Loucy (cell line): ENCODE results near the gene UBE2G1.

Source experiments
- H2AFZ ChIP-seq: fragments of 200-600 bp; sonication (generic); 2 replicates; pipeline ENCODE4 v1.6.0; 2016; ENCODE audit warnings: antibody characterized with exemption, mild to moderate bottlenecking, low read length, moderate library complexity
- H3F3A ChIP-seq: fragments of 200-600 bp; 2 replicates; pipeline ENCODE4 v1.6.0; 2016; ENCODE audit warnings: antibody characterized with exemption, low read depth, mild to moderate bottlenecking
- H3K27me3 ChIP-seq: fragments of 200-600 bp; sonication (generic); 2 replicates; pipeline ENCODE4 v1.6.1; 2014; ENCODE audit warnings: low read length, mild to moderate bottlenecking; ENCODE audit not compliant: insufficient read depth, poor library complexity, severe bottlenecking
- H3K36me3 ChIP-seq: fragments of 200-600 bp; sonication (generic); 2 replicates; pipeline ENCODE4 v1.6.1; 2016; ENCODE audit warnings: low read length; ENCODE audit not compliant: insufficient read depth
- H3K4me1 ChIP-seq: fragments of 200-600 bp; sonication (generic); 2 replicates; pipeline ENCODE4 v1.5.1; 2014; ENCODE audit warnings: low read length, mild to moderate bottlenecking; ENCODE audit not compliant: insufficient read depth, poor library complexity, severe bottlenecking
- H3K4me2 ChIP-seq: fragments of 200-600 bp; sonication (generic); 2 replicates; pipeline ENCODE4 v1.6.0; 2014; ENCODE audit warnings: antibody characterized with exemption, low read length, low read depth, mild to moderate bottlenecking; ENCODE audit not compliant: poor library complexity, severe bottlenecking
- H3K4me3 ChIP-seq: fragments of 200-600 bp; sonication (generic); 2 replicates; pipeline ENCODE4 v1.5.1; 2014; ENCODE audit warnings: low read length, mild to moderate bottlenecking, mixed read lengths; ENCODE audit not compliant: poor library complexity, severe bottlenecking
- H3K79me2 ChIP-seq: fragments of 200-600 bp; sonication (generic); 2 replicates; pipeline ENCODE4 v1.6.1; 2014; ENCODE audit warnings: low read length; ENCODE audit not compliant: insufficient read depth
- H3K9ac ChIP-seq: fragments of 200-600 bp; sonication (generic); 2 replicates; pipeline ENCODE4 v1.6.0; 2014; ENCODE audit warnings: mild to moderate bottlenecking, low read depth, low read length, moderate library complexity; ENCODE audit not compliant: poor library complexity, severe bottlenecking
- H3K9me2 ChIP-seq: fragments of 200-600 bp; sonication (generic); replicated peaks from 2 replicates; pipeline ENCODE4 v1.6.1; 2016; ENCODE audit warnings: low read depth, low read length, mixed read lengths
- H3K9me3 ChIP-seq: fragments of 200-600 bp; sonication (generic); 2 replicates; pipeline ENCODE4 v1.6.1; 2014; ENCODE audit warnings: mild to moderate bottlenecking, antibody characterized with exemption, low read length, low read depth; ENCODE audit not compliant: insufficient read depth
- H4K20me1 ChIP-seq: fragments of 200-600 bp; sonication (generic); 2 replicates; pipeline ENCODE4 v1.6.0; 2014; ENCODE audit warnings: antibody characterized with exemption, low read length, mild to moderate bottlenecking; ENCODE audit not compliant: insufficient read depth, poor library complexity, severe bottlenecking
- CTCF ChIP-seq: fragments of 200-600 bp; sonication (generic); conservative IDR thresholded peaks from 2 replicates; pipeline ENCODE4 v1.5.1; 2014; ENCODE audit warnings: mild to moderate bottlenecking, antibody characterized with exemption, low read length
- EZH2phosphoT487 ChIP-seq: fragments of 200-600 bp; IDR thresholded peaks from 2 replicates; pipeline ENCODE4 v1.6.1; 2018; ENCODE audit warnings: antibody characterized with exemption, mild to moderate bottlenecking, moderate library complexity, borderline replicate concordance

The UBE2G1 gene

GRCh38 chr17:4393806-4394205 lies 27.3 kb upstream of the UBE2G1 start:
- Histone ChIP-seq H3K79me2 (no peaks in the 10 kb centered on the region), H3K36me3 (no peaks in the 10 kb centered on the region), H3F3A (no peaks in the 10 kb centered on the region), H4K20me1 (no peaks in the 10 kb centered on the region), H3K9ac (peak overlapping the region; percentile 20), H3K4me2 (no peak overlapping the region), H3K4me3 (no peak overlapping the region), H2AFZ (no peak overlapping the region), H3K27me3 (no peaks in the 10 kb centered on the region), H3K4me1 (peaks cover 8% of the 10 kb centered on the region), H3K9me2 (no peaks in the 10 kb centered on the region), H3K9me3 (no peaks in the 10 kb centered on the region)
- no peak for TF ChIP-seq EZH2phosphoT487
- TF ChIP-seq CTCF = no peak

DNA sequence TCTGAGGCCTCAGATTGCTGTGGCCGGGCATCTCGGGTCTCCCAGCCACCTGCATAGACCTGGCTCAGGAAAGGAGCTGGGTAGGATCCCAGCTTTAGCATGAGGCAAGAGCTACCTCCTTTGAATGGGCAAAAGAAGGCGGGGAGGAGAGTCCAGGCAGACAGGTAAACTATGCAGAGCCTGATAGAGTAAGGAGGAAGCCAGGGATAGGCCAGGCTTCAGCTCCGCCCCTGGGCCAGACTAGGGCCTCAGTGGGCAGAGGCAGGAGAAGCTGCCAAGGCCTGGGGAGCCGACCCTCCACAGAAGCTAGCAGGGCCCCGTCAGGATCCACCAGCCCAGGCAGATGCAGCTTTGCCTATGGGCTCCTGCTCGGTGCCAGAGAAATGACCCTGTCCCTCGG lies 22.6 kb upstream of the UBE2G1 start:
- Histone ChIP-seq H3K4me2 (no peak overlapping the region), H3K36me3 (no peaks in the 10 kb centered on the region), H3K9ac (no peak overlapping the region), H3K9me2 (no peaks in the 10 kb centered on the region), H3K4me3 (no peak overlapping the region), H4K20me1 (no peaks in the 10 kb centered on the region), H3K4me1 (no peaks in the 10 kb centered on the region), H3K9me3 (no peaks in the 10 kb centered on the region), H3K79me2 (no peaks in the 10 kb centered on the region), H2AFZ (peak overlapping the region; percentile 13; the same call in 1 of the 2 replicates), H3K27me3 (no peaks in the 10 kb centered on the region), H3F3A (no peaks in the 10 kb centered on the region)
- TF ChIP-seq CTCF = no peak
- TF ChIP-seq EZH2phosphoT487 = no peak

DNA sequence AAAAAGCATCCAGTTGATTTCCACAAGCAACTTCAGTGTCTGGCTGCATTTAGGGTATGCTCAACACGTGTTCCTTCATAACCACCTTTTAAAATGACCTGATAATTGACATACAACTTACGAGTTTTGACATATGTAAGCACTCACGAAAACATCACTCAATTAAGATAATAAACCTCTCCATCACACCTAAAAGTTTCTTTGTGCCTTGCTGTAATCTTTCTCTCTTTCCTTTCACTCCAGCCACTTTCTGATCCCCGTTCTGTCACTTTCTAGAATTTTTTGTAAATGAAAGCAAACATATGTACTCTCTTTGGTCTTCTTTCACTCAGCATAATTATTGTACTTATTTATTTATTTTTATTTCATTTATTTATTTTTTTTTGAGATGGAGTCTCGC lies 20.7 kb upstream of the UBE2G1 start:
- H3K36me3 ChIP-seq = no peaks in the 10 kb centered on the region

More for the DNA sequence above, 20.7 kb upstream of the UBE2G1 start:
- H3K4me1 ChIP-seq = no peaks in the 10 kb centered on the region
- H4K20me1 ChIP-seq = no peaks in the 10 kb centered on the region
- H3K79me2 ChIP-seq = no peaks in the 10 kb centered on the region
- no peaks in the 10 kb centered on the region for H3F3A ChIP-seq
- H2AFZ ChIP-seq = no peak overlapping the region
- H3K4me3 ChIP-seq = no peak overlapping the region
- TF ChIP-seq EZH2phosphoT487 (no peak), CTCF (no peak)
- H3K9me3 ChIP-seq = no peaks in the 10 kb centered on the region
- H3K9me2 ChIP-seq = no peaks in the 10 kb centered on the region
- no peak overlapping the region for H3K4me2 ChIP-seq
- no peaks in the 10 kb centered on the region for H3K27me3 ChIP-seq
- no peak overlapping the region for H3K9ac ChIP-seq
